Central memory CD8-positive, alpha-beta T cell (primary cell): ENCODE measurements around the gene MXD3.
"Not testable (repeated sequence)": the region's sequence is repeated elsewhere in the genome, so short reads cannot be mapped to it uniquely, and the experiment has no call there.

ENCODE experiments used
- ATAC-seq: fragments of 150-1000 bp; cut with Tn5 transposase; replicated peaks from 2 replicates; pipeline ENCODE4 v1.10.0; 2022; ENCODE audit warnings: mild to moderate bottlenecking, moderate FRiP score, moderate number of reproducible peaks; ENCODE audit not compliant: poor library complexity, severe bottlenecking; ENCODE audit errors: extremely low read depth
- DNase-seq, 2 donors: peaks; one replicate each; pipeline ENCODE4 v3.0.0; 2021; ENCODE audit warnings: low spot score in 2 of 2
- H3K27ac Mint-ChIP-seq: one replicate; pipeline ENCODE4 v1.8.0; 2022; ENCODE audit warnings: low read depth, mild to moderate bottlenecking, moderate library complexity, mixed read lengths
- H3K27me3 Mint-ChIP-seq: one replicate; pipeline ENCODE4 v1.8.0; 2022; ENCODE audit warnings: mixed read lengths
- H3K36me3 Mint-ChIP-seq: one replicate; pipeline ENCODE4 v1.8.0; 2022; ENCODE audit warnings: mild to moderate bottlenecking, moderate library complexity, mixed read lengths; ENCODE audit not compliant: insufficient read depth
- H3K4me1 Mint-ChIP-seq: one replicate; pipeline ENCODE4 v1.8.0; 2022; ENCODE audit warnings: mixed read lengths
- H3K4me3 Mint-ChIP-seq: one replicate; pipeline ENCODE4 v1.8.0; 2022; ENCODE audit warnings: mild to moderate bottlenecking, moderate library complexity, mixed read lengths
- H3K9me3 Mint-ChIP-seq: one replicate; pipeline ENCODE4 v1.8.0; 2022; ENCODE audit warnings: mixed read lengths

MXD3 gene

GRCh38 chr5:177311723-177312648 lies at the start of gene MXD3:
TSS of gene MXD3 (minus strand) at chr5:177311898. CDS start at chr5:177311830, 68 bp downstream.
- H3K4me3 Mint-ChIP-seq = peak within 1 kb of the TSS; percentile 82
- no peaks in the 10 kb centered on the region for H3K9me3 Mint-ChIP-seq
- peak; percentile 92 for ATAC-seq
- peak; percentile 85 to 88 for DNase-seq
- no peaks in the 10 kb centered on the region for H3K36me3 Mint-ChIP-seq
- H3K27ac Mint-ChIP-seq = peak within 1 kb of the TSS; percentile 76
- peaks cover 34% of the 10 kb centered on the region for H3K4me1 Mint-ChIP-seq
- H3K27me3 Mint-ChIP-seq = no peaks in the 10 kb centered on the region

GRCh38 chr5:177360740-177361139 lies 49.0 kb upstream of the MXD3 start:
- not testable (repeated sequence) for ATAC-seq, H3K9me3 Mint-ChIP-seq, DNase-seq, H3K27ac Mint-ChIP-seq, H3K27me3 Mint-ChIP-seq
- Mint-ChIP-seq H3K4me1 (peaks cover 72% of the 10 kb centered on the region), H3K36me3 (peaks cover 34% of the 10 kb centered on the region), H3K4me3 (peak overlapping the region; percentile 18)

GRCh38 chr5:177359860-177360259 lies 48.2 kb upstream of the MXD3 start:
- DNase-seq (no peak), ATAC-seq (no peak)
- H3K4me3 Mint-ChIP-seq = peak overlapping the region; percentile 81
- peak overlapping the region; percentile 54 for H3K27ac Mint-ChIP-seq
- H3K27me3 Mint-ChIP-seq = no peaks in the 10 kb centered on the region
- no peaks in the 10 kb centered on the region for H3K9me3 Mint-ChIP-seq
- H3K4me1 Mint-ChIP-seq = peaks cover 81% of the 10 kb centered on the region
- H3K36me3 Mint-ChIP-seq = peaks cover 27% of the 10 kb centered on the region

GRCh38 chr5:177359451-177359851 lies 47.8 kb upstream of the MXD3 start:
- H3K4me1 Mint-ChIP-seq = peaks cover 83% of the 10 kb centered on the region
- no peaks in the 10 kb centered on the region for H3K9me3 Mint-ChIP-seq
- DNase-seq (no peak), ATAC-seq (no peak)
- H3K36me3 Mint-ChIP-seq = peaks cover 26% of the 10 kb centered on the region
- peak overlapping the region; percentile 81 for H3K4me3 Mint-ChIP-seq
- peak overlapping the region; percentile 87 for H3K27ac Mint-ChIP-seq
- no peaks in the 10 kb centered on the region for H3K27me3 Mint-ChIP-seq

- H3K27me3 Mint-ChIP-seq = no peaks in the 10 kb centered on the region
- H3K4me3 Mint-ChIP-seq = peak overlapping the region; percentile 81
- peak overlapping the region; percentile 87 for H3K27ac Mint-ChIP-seq
- ATAC-seq (no peak), DNase-seq (no peak)
- H3K36me3 Mint-ChIP-seq = peaks cover 23% of the 10 kb centered on the region
- H3K9me3 Mint-ChIP-seq = no peaks in the 10 kb centered on the region
- peaks cover 80% of the 10 kb centered on the region for H3K4me1 Mint-ChIP-seq
Observed at GRCh38 chr5:177358370-177358819, 46.7 kb upstream of the MXD3 start.

GRCh38 chr5:177357459-177358351 lies 46.0 kb upstream of the MXD3 start, which contains the start of gene RGS14:
TSS of gene RGS14 (plus strand) at chr5:177357924. CDS start at chr5:177358025, 101 bp downstream.
- H3K9me3 Mint-ChIP-seq = no peaks in the 10 kb centered on the region
- H3K27me3 Mint-ChIP-seq = no peaks in the 10 kb centered on the region
- ATAC-seq (peak; percentile 98), DNase-seq (peak; percentile 44 to 58)
- peaks cover 74% of the 10 kb centered on the region for H3K4me1 Mint-ChIP-seq
- H3K27ac Mint-ChIP-seq = peak within 1 kb of the TSS; percentile 87
- H3K4me3 Mint-ChIP-seq = peak within 1 kb of the TSS; percentile 81
- peaks cover 23% of the 10 kb centered on the region for H3K36me3 Mint-ChIP-seq

GRCh38 chr5:177357146-177357458 lies 45.4 kb upstream of the MXD3 start:
- DNase-seq (no peak), ATAC-seq (no peak)
- Mint-ChIP-seq H3K27me3 (no peaks in the 10 kb centered on the region), H3K27ac (peak overlapping the region; percentile 87), H3K4me1 (peaks cover 68% of the 10 kb centered on the region), H3K9me3 (no peaks in the 10 kb centered on the region), H3K4me3 (peak overlapping the region; percentile 81), H3K36me3 (peaks cover 23% of the 10 kb centered on the region)

GRCh38 chr5:177356746-177357145 lies 45.0 kb upstream of the MXD3 start:
- DNase-seq (no peak), ATAC-seq (no peak)
- no peaks in the 10 kb centered on the region for H3K9me3 Mint-ChIP-seq
- peak overlapping the region; percentile 90 for H3K27ac Mint-ChIP-seq
- peak overlapping the region; percentile 81 for H3K4me3 Mint-ChIP-seq
- H3K27me3 Mint-ChIP-seq = no peaks in the 10 kb centered on the region
- H3K4me1 Mint-ChIP-seq = peaks cover 65% of the 10 kb centered on the region
- peaks cover 23% of the 10 kb centered on the region for H3K36me3 Mint-ChIP-seq

GRCh38 chr5:177355868-177356168 lies 44.1 kb upstream of the MXD3 start:
- H3K27me3 Mint-ChIP-seq = no peaks in the 10 kb centered on the region
- H3K9me3 Mint-ChIP-seq = no peaks in the 10 kb centered on the region
- H3K27ac Mint-ChIP-seq = peak overlapping the region; percentile 90
- H3K36me3 Mint-ChIP-seq = peaks cover 28% of the 10 kb centered on the region
- no peak overlapping the region for H3K4me3 Mint-ChIP-seq
- H3K4me1 Mint-ChIP-seq = peaks cover 61% of the 10 kb centered on the region
- DNase-seq = no peak
- no peak for ATAC-seq

GRCh38 chr5:177355162-177355867 lies 43.6 kb upstream of the MXD3 start:
- Mint-ChIP-seq H3K4me1 (peaks cover 62% of the 10 kb centered on the region), H3K36me3 (peaks cover 28% of the 10 kb centered on the region), H3K4me3 (no peak overlapping the region), H3K27ac (no peak overlapping the region), H3K27me3 (no peaks in the 10 kb centered on the region), H3K9me3 (no peaks in the 10 kb centered on the region)
- no peak for DNase-seq
- ATAC-seq = no peak

GRCh38 chr5:177354711-177355110 lies 43.0 kb upstream of the MXD3 start:
- H3K27me3 Mint-ChIP-seq = no peaks in the 10 kb centered on the region
- H3K36me3 Mint-ChIP-seq = peaks cover 24% of the 10 kb centered on the region
- no peaks in the 10 kb centered on the region for H3K9me3 Mint-ChIP-seq
- DNase-seq (no peak), ATAC-seq (no peak)
- peaks cover 62% of the 10 kb centered on the region for H3K4me1 Mint-ChIP-seq
- peak overlapping the region; percentile 18 for H3K27ac Mint-ChIP-seq
- no peak overlapping the region for H3K4me3 Mint-ChIP-seq

- Mint-ChIP-seq H3K27me3 (no peaks in the 10 kb centered on the region), H3K4me1 (peaks cover 62% of the 10 kb centered on the region), H3K9me3 (no peaks in the 10 kb centered on the region), H3K4me3 (no peak overlapping the region), H3K27ac (peak overlapping the region; percentile 18), H3K36me3 (peaks cover 23% of the 10 kb centered on the region)
- ATAC-seq (no peak), DNase-seq (no peak)
Observed at GRCh38 chr5:177354256-177354655, 42.6 kb upstream of the MXD3 start.
